Endodermal cell (in vitro differentiated cells): Measurements from ENCODE around the gene LGR4. TPM values are rescaled to one million over a fixed set of nuclear protein-coding genes. Genes with fewer than 3 reads are reported as not detected.

Experiments
- DNase-seq: peaks from one replicate; pipeline ENCODE4 v3.0.0-alpha.2; 2017
- H3K27ac ChIP-seq: 2 replicates; pipeline ENCODE4 v1.5.1; 2013; ENCODE audit warnings: mild to moderate bottlenecking, low read depth, low read length, moderate library complexity
- H3K27me3 ChIP-seq: 2 replicates; pipeline ENCODE4 v1.6.1; 2013; ENCODE audit warnings: mild to moderate bottlenecking, low read length, moderate library complexity; ENCODE audit not compliant: insufficient read depth, control insufficient read depth, poor library complexity, severe bottlenecking
- H3K36me3 ChIP-seq: 2 replicates; pipeline ENCODE4 v1.7.0; 2013; ENCODE audit warnings: mild to moderate bottlenecking, low read length, moderate library complexity; ENCODE audit not compliant: control insufficient read depth, insufficient read depth
- H3K4me1 ChIP-seq: one replicate; pipeline ENCODE4 v1.7.0; 2013; ENCODE audit warnings: low read length; ENCODE audit not compliant: control insufficient read depth, insufficient read depth
- H3K4me3 ChIP-seq: 2 replicates; pipeline ENCODE4 v1.5.1; 2013; ENCODE audit warnings: mild to moderate bottlenecking, low read length, moderate library complexity
- H3K9ac ChIP-seq: 2 replicates; pipeline ENCODE4 v1.6.1; 2013; ENCODE audit warnings: mild to moderate bottlenecking, low read length, moderate library complexity; ENCODE audit not compliant: poor library complexity, severe bottlenecking; ENCODE audit errors: extremely low read depth
- H3K9me3 ChIP-seq: 2 replicates; pipeline ENCODE4 v1.6.1; 2013; ENCODE audit warnings: mild to moderate bottlenecking, low read length, moderate library complexity; ENCODE audit not compliant: control insufficient read depth
- H3K27ac Mint-ChIP-seq: 2 replicates; pipeline ENCODE4 v1.8.0; 2020; ENCODE audit warnings: mixed read lengths
- H3K27me3 Mint-ChIP-seq: 2 replicates; pipeline ENCODE4 v1.8.0; 2021; ENCODE audit warnings: mild to moderate bottlenecking, mixed read lengths; ENCODE audit not compliant: insufficient read depth
- H3K36me3 Mint-ChIP-seq: 2 replicates; pipeline ENCODE4 v1.8.0; 2020; ENCODE audit warnings: low read depth, mixed read lengths
- H3K4me1 Mint-ChIP-seq: 2 replicates; pipeline ENCODE4 v1.8.0; 2020; ENCODE audit warnings: mixed read lengths
- H3K4me3 Mint-ChIP-seq: 2 replicates; pipeline ENCODE4 v1.8.0; 2020; ENCODE audit warnings: mild to moderate bottlenecking, moderate library complexity, mixed read lengths
- H3K9me3 Mint-ChIP-seq: 2 replicates; pipeline ENCODE4 v1.8.0; 2020; ENCODE audit warnings: mild to moderate bottlenecking, mixed read lengths
- WGBS, 2 experiments: methylation state at CpG; one replicate each; pipeline versions ENCODE4 v1.1.5 to v1.1.7; 2013; ENCODE audit warnings: missing lambda C conversion rate in 2 of 2, mixed read lengths in 1 of 2; ENCODE audit not compliant: insufficient coverage in 1 of 2, insufficient read length in 1 of 2; 5-methylcytosine and 5-hydroxymethylcytosine counted together
- total RNA-seq, 2 donors: library from RNA; stranded (reverse); fragmentation: NEBNext Ultra II Directional in 1 of 2; extraction: Animal tissue kit (Norgen Biotek cat#: 25700) in 1 of 2; gene quantifications; 2 replicates in 1 of 2; 3 replicates in 1 of 2; pipeline ENCODE4 v1.2.1, GENCODE V29; 2021
- TF ChIP-seq, protein P1 (sequence below): fragments of 200-600 bp; sonication (generic); conservative IDR thresholded peaks from 2 replicates; pipeline ENCODE4 v1.5.0; 2021; ENCODE audit warnings: antibody characterized with exemption, mild to moderate bottlenecking

Gene LGR4
- total RNA-seq, 2 donors from 2014 or later, result 73.7 to 75.6 TPM

DNA sequence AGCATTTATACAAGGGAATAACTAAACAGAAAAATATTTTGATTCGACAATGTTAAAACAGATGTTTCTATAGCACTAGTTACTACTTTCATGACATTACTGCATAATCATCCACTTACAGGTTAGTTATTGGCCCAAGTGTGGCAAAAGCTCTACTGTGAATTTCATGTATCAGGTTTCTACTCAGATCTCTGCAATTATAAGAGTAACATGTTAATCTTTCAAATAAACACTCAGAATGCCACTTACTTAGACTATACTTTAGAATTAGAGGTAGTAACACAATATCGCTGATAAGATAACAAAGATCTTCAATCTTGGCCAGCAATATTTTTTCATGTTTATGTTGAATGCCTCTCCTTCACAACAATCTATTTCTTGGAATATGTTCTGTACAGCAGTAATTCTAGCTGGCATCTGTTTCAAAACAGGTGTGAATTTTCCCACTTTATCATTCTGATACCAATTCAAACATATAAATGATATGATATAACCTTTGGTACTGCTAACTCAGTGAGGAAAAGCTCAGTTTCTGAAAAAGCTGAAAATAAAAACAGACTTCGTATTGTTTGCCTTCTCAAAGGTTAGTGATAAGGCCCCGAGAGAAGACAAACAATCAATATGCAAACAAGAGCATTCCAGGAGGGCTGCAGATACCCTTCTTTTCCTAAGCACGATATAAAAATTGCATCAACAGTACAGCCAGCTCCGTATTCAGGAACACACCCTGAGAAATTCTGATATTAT is 98.6 kb downstream of the LGR4 start:
- Mint-ChIP-seq H3K27me3 (no peaks in the 10 kb centered on the region), H3K9me3 (no peaks in the 10 kb centered on the region), H3K4me1 (peaks cover 38% of the 10 kb centered on the region), H3K36me3 (peaks cover 45% of the 10 kb centered on the region), H3K27ac (no peak overlapping the region), H3K4me3 (peak overlapping the region; percentile 2)
- Histone ChIP-seq H3K27me3 (no peaks in the 10 kb centered on the region), H3K4me3 (peak overlapping the region; percentile 30), H3K9me3 (no peaks in the 10 kb centered on the region), H3K9ac (no peak overlapping the region), H3K27ac (no peak overlapping the region), H3K36me3 (peaks cover 79% of the 10 kb centered on the region), H3K4me1 (peaks cover 22% of the 10 kb centered on the region)
- no peak for DNase-seq
- WGBS, 2 experiments, result 53 to 79% methylated on average over 4 to 5 of the region's 6 CpGs
- TF ChIP-seq, protein P1, sequence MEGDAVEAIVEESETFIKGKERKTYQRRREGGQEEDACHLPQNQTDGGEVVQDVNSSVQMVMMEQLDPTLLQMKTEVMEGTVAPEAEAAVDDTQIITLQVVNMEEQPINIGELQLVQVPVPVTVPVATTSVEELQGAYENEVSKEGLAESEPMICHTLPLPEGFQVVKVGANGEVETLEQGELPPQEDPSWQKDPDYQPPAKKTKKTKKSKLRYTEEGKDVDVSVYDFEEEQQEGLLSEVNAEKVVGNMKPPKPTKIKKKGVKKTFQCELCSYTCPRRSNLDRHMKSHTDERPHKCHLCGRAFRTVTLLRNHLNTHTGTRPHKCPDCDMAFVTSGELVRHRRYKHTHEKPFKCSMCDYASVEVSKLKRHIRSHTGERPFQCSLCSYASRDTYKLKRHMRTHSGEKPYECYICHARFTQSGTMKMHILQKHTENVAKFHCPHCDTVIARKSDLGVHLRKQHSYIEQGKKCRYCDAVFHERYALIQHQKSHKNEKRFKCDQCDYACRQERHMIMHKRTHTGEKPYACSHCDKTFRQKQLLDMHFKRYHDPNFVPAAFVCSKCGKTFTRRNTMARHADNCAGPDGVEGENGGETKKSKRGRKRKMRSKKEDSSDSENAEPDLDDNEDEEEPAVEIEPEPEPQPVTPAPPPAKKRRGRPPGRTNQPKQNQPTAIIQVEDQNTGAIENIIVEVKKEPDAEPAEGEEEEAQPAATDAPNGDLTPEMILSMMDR, result no peak

DNA sequence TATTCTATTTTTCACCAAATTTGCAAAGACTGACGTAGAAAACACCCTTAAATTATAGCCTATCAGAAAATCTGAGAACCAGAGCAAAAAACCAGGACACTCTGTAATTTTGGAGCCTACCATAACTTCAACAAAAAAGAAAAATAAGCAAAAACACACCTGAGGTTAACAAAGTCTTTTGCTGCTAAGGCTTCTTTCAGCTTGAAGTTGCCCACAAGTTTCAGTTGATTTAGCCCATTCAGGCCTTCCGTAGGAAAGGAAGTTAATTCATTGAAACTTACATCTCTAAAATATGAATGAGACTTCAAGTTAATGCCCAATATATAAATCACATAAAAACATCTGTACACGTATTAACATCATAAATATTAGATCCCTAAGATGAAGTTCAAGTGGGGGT is 99.2 kb downstream of the LGR4 start:
- H3K27me3 ChIP-seq, result no peaks in the 10 kb centered on the region
- no peak overlapping the region for H3K9ac ChIP-seq
- H3K4me1 Mint-ChIP-seq, result peaks cover 38% of the 10 kb centered on the region
- no peaks in the 10 kb centered on the region for H3K9me3 ChIP-seq
- H3K27me3 Mint-ChIP-seq, result no peaks in the 10 kb centered on the region
- no peak overlapping the region for H3K27ac Mint-ChIP-seq
- TF ChIP-seq, protein P1, result no peak
- peaks cover 22% of the 10 kb centered on the region for H3K4me1 ChIP-seq
- H3K27ac ChIP-seq, result no peak overlapping the region
- peaks cover 44% of the 10 kb centered on the region for H3K36me3 Mint-ChIP-seq
- H3K4me3 Mint-ChIP-seq, result no peak overlapping the region
- no peak for DNase-seq
- no peaks in the 10 kb centered on the region for H3K9me3 Mint-ChIP-seq
- WGBS, 2 experiments, result 91 to 100% methylated on average over 2 to 3 of the region's 3 CpGs
- peak overlapping the region; percentile 30 for H3K4me3 ChIP-seq
- peaks cover 79% of the 10 kb centered on the region for H3K36me3 ChIP-seq

DNA sequence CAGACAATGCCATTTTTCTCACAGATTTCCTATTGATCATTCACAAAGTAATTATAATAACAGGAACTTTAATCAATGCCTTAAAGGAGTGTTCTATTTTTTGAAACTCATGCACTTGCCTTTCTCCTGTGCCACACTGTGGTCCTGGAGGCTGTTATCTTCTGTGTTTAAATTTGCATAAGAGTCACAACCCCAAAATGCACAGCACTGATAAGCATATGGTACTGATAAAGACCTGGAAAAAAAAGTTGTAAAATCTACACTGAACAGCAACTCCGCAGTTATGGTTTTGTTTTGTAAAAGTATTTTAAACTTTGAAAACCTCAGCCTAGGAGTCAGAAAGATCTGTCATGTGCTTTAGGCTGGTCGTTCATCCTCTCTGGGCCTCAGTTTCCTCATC is 100.4 kb downstream of the LGR4 start:
- H3K9me3 ChIP-seq, result no peaks in the 10 kb centered on the region
- Mint-ChIP-seq H3K36me3 (peaks cover 49% of the 10 kb centered on the region), H3K4me1 (peaks cover 38% of the 10 kb centered on the region), H3K4me3 (no peak overlapping the region), H3K9me3 (no peaks in the 10 kb centered on the region), H3K27ac (no peak overlapping the region), H3K27me3 (no peaks in the 10 kb centered on the region)
- no peaks in the 10 kb centered on the region for H3K27me3 ChIP-seq
- H3K27ac ChIP-seq, result no peak overlapping the region
- H3K4me1 ChIP-seq, result peaks cover 22% of the 10 kb centered on the region
- no peak overlapping the region for H3K4me3 ChIP-seq
- TF ChIP-seq, protein P1, result no peak
- WGBS, 2 experiments, result 94 to 100% methylated on average over 1 to 2 of the region's 2 CpGs
- no peak for DNase-seq
- H3K9ac ChIP-seq, result no peak overlapping the region
- peaks cover 81% of the 10 kb centered on the region for H3K36me3 ChIP-seq
